Kidney (tissue), 22 donors: Measurements from ENCODE around the gene AGFG1. TPM values are rescaled to one million over a fixed set of nuclear protein-coding genes. Genes with fewer than 3 reads are reported as not detected.

Experiments
- DNase-seq, 5 donors: peaks; one replicate each; pipeline ENCODE4 v3.0.0-alpha.2; 2013 to 2020
- FAIRE-seq: peaks from 2 replicates; lab custom pipeline; 2012; peaks lifted over from hg19 to GRCh38; lab: Jason Lieb, UNC
- H3K27ac ChIP-seq, 2 donors: one replicate each; pipeline ENCODE4 v1.7.0; 2013; ENCODE audit warnings: low read depth in 2 of 2, low read length in 2 of 2, inconsistent platforms in 1 of 2
- H3K27me3 ChIP-seq: one replicate; pipeline ENCODE4 v1.7.1; 2013; ENCODE audit warnings: low read length, inconsistent platforms; ENCODE audit not compliant: control insufficient read depth, insufficient read depth
- H3K36me3 ChIP-seq, 3 donors: one replicate each; pipeline versions ENCODE4 v1.7.0 to v1.7.1; 2013; ENCODE audit warnings: low read length in 3 of 3, control low read depth in 1 of 3, inconsistent platforms in 1 of 3; ENCODE audit not compliant: insufficient read depth in 3 of 3, control insufficient read depth in 2 of 3
- H3K4me1 ChIP-seq, 3 donors: one replicate each; pipeline versions ENCODE4 v1.7.0 to v1.7.1; 2013; ENCODE audit warnings: low read length in 3 of 3, inconsistent platforms in 1 of 3, low read depth in 1 of 3; ENCODE audit not compliant: control insufficient read depth in 2 of 3, insufficient read depth in 2 of 3
- H3K4me3 ChIP-seq, 3 donors: one replicate each; pipeline versions ENCODE4 v1.7.0 to v1.8.1; 2013; ENCODE audit warnings: low read length in 3 of 3, control low read depth in 1 of 3, inconsistent platforms in 1 of 3
- H3K9ac ChIP-seq, 3 donors: one replicate each; pipeline versions ENCODE4 v1.7.0 to v1.7.1; 2013; ENCODE audit warnings: low read length in 3 of 3, control low read depth in 1 of 3, inconsistent platforms in 1 of 3
- H3K9me3 ChIP-seq, 3 donors: one replicate each; pipeline versions ENCODE4 v1.7.0 to v1.7.1; 2013; ENCODE audit warnings: low read length in 3 of 3, control low read depth in 1 of 3, inconsistent platforms in 1 of 3; ENCODE audit not compliant: control insufficient read depth in 2 of 3, insufficient read depth in 1 of 3
- CTCF ChIP-seq: IDR thresholded peaks from 3 replicates; pipeline ENCODE4 v1.5.1; 2012; ENCODE audit warnings: mild to moderate bottlenecking, moderate library complexity, borderline replicate concordance; ENCODE audit not compliant: insufficient read depth; ENCODE audit errors: extremely low read depth
- intact Hi-C: fragments of 100-400 bp; cut with DNase I; formaldehyde crosslinking; loops from one replicate; pipeline ENCODE4 v1.11.1; 2022
- long read RNA-seq, 10 donors: library from polyadenylated mRNA in 1 of 10; unstranded in 1 of 10; transcript quantifications; one replicate each; pipeline ENCODE4 v2.0.0 and lab custom pipeline, GENCODE V29; 2021 to 2026
- polyA plus RNA-seq: library from polyadenylated mRNA; stranded (reverse); fragments of 350-450 nt; fragmentation: Illumina TruSeq; extraction: RNeasy Lipid Tissue Mini Kit (QIAGEN cat#74804); gene quantifications from one replicate; pipeline ENCODE4 v1.2.3, GENCODE V29; 2014; ENCODE audit warnings: low read depth, low replicate concordance; ENCODE audit not compliant: insufficient read depth
- total RNA-seq: library from RNA; stranded (reverse); fragmentation: NEBNext Ultra II Directional; extraction: Animal tissue kit (Norgen Biotek cat#: 25700); gene quantifications from one replicate; pipeline ENCODE4 v1.2.1, GENCODE V29; 2021
- donor health status: control.
- donor health status: control.
- donor health status: control.
- donor health status: control.
- donor health status: control.
- donor health status: DM: yes; HTN: yes; CAD: no.
- donor health status: Normal renal cell carcinoma (clear cell type).

The AGFG1 gene
- total RNA-seq (98.9 TPM), polyA plus RNA-seq (36.6 TPM)
- long read RNA-seq, donor 1 = 0 reads
- long read RNA-seq, donor 2, full-length matches to known transcripts = 2 of 2 reads
- long read RNA-seq, donor 2, partial matches to known transcripts = 0 of 2 reads
- long read RNA-seq, donor 2, other reads (novel, unspliced or antisense) = 0 of 2 reads
- long read RNA-seq, donor 3, full-length matches to known transcripts = 7 of 7 reads
- long read RNA-seq, donor 3, partial matches to known transcripts = 0 of 7 reads
- long read RNA-seq, donor 3, other reads (novel, unspliced or antisense) = 0 of 7 reads
- long read RNA-seq, donor 4, full-length matches to known transcripts = 5 of 5 reads
- long read RNA-seq, donor 4, partial matches to known transcripts = 0 of 5 reads
- long read RNA-seq, donor 4, other reads (novel, unspliced or antisense) = 0 of 5 reads
- long read RNA-seq, donor 5 = 0 reads
- long read RNA-seq, donor 6, full-length matches to known transcripts = 2 of 2 reads
- long read RNA-seq, donor 6, partial matches to known transcripts = 0 of 2 reads
- long read RNA-seq, donor 6, other reads (novel, unspliced or antisense) = 0 of 2 reads
- long read RNA-seq, donor 7, full-length matches to known transcripts = 34 of 44 reads
- long read RNA-seq, donor 7, partial matches to known transcripts = 6 of 44 reads
- long read RNA-seq, donor 7, other reads (novel, unspliced or antisense) = 4 of 44 reads
- long read RNA-seq, donor 8, full-length matches to known transcripts = 2 of 2 reads
- long read RNA-seq, donor 8, partial matches to known transcripts = 0 of 2 reads
- long read RNA-seq, donor 8, other reads (novel, unspliced or antisense) = 0 of 2 reads
- long read RNA-seq, donor 9, full-length matches to known transcripts = 1 of 1 reads
- long read RNA-seq, donor 9, partial matches to known transcripts = 0 of 1 reads
- long read RNA-seq, donor 9, other reads (novel, unspliced or antisense) = 0 of 1 reads
- long read RNA-seq, donor 10, full-length matches to known transcripts = 2 of 7 reads
- long read RNA-seq, donor 10, partial matches to known transcripts = 5 of 7 reads
- long read RNA-seq, donor 10, other reads (novel, unspliced or antisense) = 0 of 7 reads

GRCh38 chr2:227471924-227472264 is at the start of gene AGFG1:
Gene AGFG1 (plus strand): TSS chr2:227472156. CDS start chr2:227472422, 266 bp downstream.
- Histone ChIP-seq H3K9me3 (no peaks in the 10 kb centered on the region), H3K27ac (peak within 1 kb of the TSS; percentile 73 to 83), H3K4me1 (peaks cover 0 to 12% (median 9%) of the 10 kb centered on the region in 3 donors), H3K4me3 (peak within 1 kb of the TSS; percentile 64 to 84 (median 82)), H3K9ac (peak within 1 kb of the TSS in 2 of 3 donors; percentile 21 to 81), H3K27me3 (no peaks in the 10 kb centered on the region), H3K36me3 (no peaks in the 10 kb centered on the region)
- no peak for FAIRE-seq
- peak; percentile 99 for TF ChIP-seq CTCF
- peak; percentile 89 to 94 (median 93) for DNase-seq
- intact Hi-C loops = no loop called here

- FAIRE-seq (no peak), DNase-seq (no peak)
- H3K4me1 ChIP-seq = no peaks in the 10 kb centered on the region
- no peak overlapping the region for H3K4me3 ChIP-seq
- no peak for TF ChIP-seq CTCF
- no peaks in the 10 kb centered on the region for H3K36me3 ChIP-seq
- H3K9ac ChIP-seq = no peak overlapping the region
- H3K27ac ChIP-seq = no peak overlapping the region
- no peaks in the 10 kb centered on the region for H3K9me3 ChIP-seq
- intact Hi-C loops = no loop called here
- H3K27me3 ChIP-seq = no peaks in the 10 kb centered on the region
These were observed 48.1 kb upstream of the AGFG1 start for GRCh38 chr2:227423656-227424499.

- intact Hi-C loops = no loop called here
- FAIRE-seq (no peak), DNase-seq (no peak)
- no peaks in the 10 kb centered on the region for H3K36me3 ChIP-seq
- peaks cover 0 to 11% (median 3%) of the 10 kb centered on the region in 3 donors for H3K9me3 ChIP-seq
- H3K27me3 ChIP-seq = no peaks in the 10 kb centered on the region
- H3K9ac ChIP-seq = no peak overlapping the region
- H3K27ac ChIP-seq = no peak overlapping the region
- H3K4me1 ChIP-seq = no peaks in the 10 kb centered on the region
- no peak for TF ChIP-seq CTCF
- no peak overlapping the region for H3K4me3 ChIP-seq
These were observed 43.1 kb upstream of the AGFG1 start for GRCh38 chr2:227428731-227429285.
